CD14-positive monocyte (primary cell): Measurements from ENCODE around the gene TTBK1. TPM values are rescaled to one million over a fixed set of nuclear protein-coding genes. Genes with fewer than 3 reads are reported as not detected.

Source experiments
- DNase-seq, 3 donors: peaks; one replicate each; pipeline ENCODE4 v3.0.0-alpha.2; 2011 to 2022
- H2AFZ ChIP-seq: 2 replicates; pipeline ENCODE4 v1.6.0; 2012; ENCODE audit warnings: mild to moderate bottlenecking, low read depth, low read length, inconsistent platforms; ENCODE audit not compliant: insufficient read depth, poor library complexity, severe bottlenecking
- H3K27ac ChIP-seq, 2 donors: 1 replicate in 1 of 2; 2 replicates in 1 of 2; pipeline ENCODE4 v1.5.1; 2012 to 2013; ENCODE audit warnings: low read length in 2 of 2, control low read depth in 1 of 2, inconsistent platforms in 1 of 2, low read depth in 1 of 2, mild to moderate bottlenecking in 1 of 2
- H3K27me3 ChIP-seq, 2 donors: one replicate each; pipeline versions ENCODE4 v1.6.0 to v1.6.1; 2011 to 2013; ENCODE audit warnings: low read length in 2 of 2; ENCODE audit not compliant: control insufficient read depth in 2 of 2, insufficient read depth in 2 of 2
- H3K36me3 ChIP-seq, 2 donors: replicated peaks in 1 of 2; 1 replicate in 1 of 2; 2 replicates in 1 of 2; pipeline versions ENCODE4 v1.5.1 to v1.6.1; 2012 to 2013; ENCODE audit warnings: low read length in 2 of 2, control low read depth in 1 of 2, inconsistent platforms in 1 of 2, mild to moderate bottlenecking in 1 of 2; ENCODE audit not compliant: insufficient read depth in 2 of 2, control insufficient read depth in 1 of 2
- H3K4me1 ChIP-seq, 2 donors: 1 replicate in 1 of 2; 2 replicates in 1 of 2; pipeline versions ENCODE4 v1.5.1 to v1.6.1; 2012 to 2013; ENCODE audit warnings: low read length in 2 of 2, control low read depth in 1 of 2, inconsistent platforms in 1 of 2, mild to moderate bottlenecking in 1 of 2, moderate library complexity in 1 of 2; ENCODE audit not compliant: insufficient read depth in 2 of 2, control insufficient read depth in 1 of 2
- H3K4me2 ChIP-seq: replicated peaks from 2 replicates; pipeline ENCODE3; 2012; ENCODE audit warnings: low read length, moderate library complexity, mild to moderate bottlenecking; ENCODE audit not compliant: poor library complexity, severe bottlenecking; ENCODE audit errors: extremely low read depth
- H3K4me3 ChIP-seq, 3 experiments: fragments of 200-600 bp in 1 of 3; sonication (generic) in 1 of 3; replicated peaks in 1 of 3; 1 replicate in 2 of 3; 2 replicates in 1 of 3; pipeline ENCODE4 v1.5.1; 2011 to 2013; ENCODE audit warnings: low read length in 3 of 3, mild to moderate bottlenecking in 3 of 3, control low read depth in 2 of 3, low read depth in 2 of 3, inconsistent platforms in 1 of 3, moderate library complexity in 1 of 3
- H3K79me2 ChIP-seq: 2 replicates; pipeline ENCODE4 v1.6.0; 2012; ENCODE audit warnings: mild to moderate bottlenecking, control low read depth, inconsistent platforms, low read length, moderate library complexity; ENCODE audit not compliant: insufficient read depth
- H3K9ac ChIP-seq: 2 replicates; pipeline ENCODE4 v1.6.0; 2017; ENCODE audit warnings: low read length, mild to moderate bottlenecking; ENCODE audit not compliant: insufficient read depth, poor library complexity, severe bottlenecking
- H3K9me3 ChIP-seq, 2 donors: replicated peaks in 1 of 2; 1 replicate in 1 of 2; 2 replicates in 1 of 2; pipeline versions ENCODE4 v1.5.1 to v1.6.1; 2012 to 2013; ENCODE audit warnings: low read length in 2 of 2, control low read depth in 1 of 2; ENCODE audit not compliant: control insufficient read depth in 1 of 2, insufficient read depth in 1 of 2
- H4K20me1 ChIP-seq: 2 replicates; pipeline ENCODE4 v1.6.0; 2012; ENCODE audit warnings: mild to moderate bottlenecking, low read length, control low read depth, moderate library complexity; ENCODE audit not compliant: insufficient read depth
- H3K27ac Mint-ChIP-seq, 7 donors: one replicate each; pipeline ENCODE4 v1.8.0; 2020; ENCODE audit warnings: mild to moderate bottlenecking in 7 of 7, mixed read lengths in 7 of 7, moderate library complexity in 6 of 7, inconsistent platforms in 2 of 7
- H3K27me3 Mint-ChIP-seq, 3 donors: one replicate each; pipeline ENCODE4 v1.8.0; 2021 to 2022; ENCODE audit warnings: low read depth in 3 of 3, mild to moderate bottlenecking in 3 of 3, mixed read lengths in 3 of 3, moderate library complexity in 3 of 3, inconsistent platforms in 1 of 3
- H3K36me3 Mint-ChIP-seq, 2 donors: one replicate each; pipeline ENCODE4 v1.8.0; 2020; ENCODE audit warnings: mixed read lengths in 2 of 2, inconsistent platforms in 1 of 2, mild to moderate bottlenecking in 1 of 2
- H3K4me1 Mint-ChIP-seq: one replicate; pipeline ENCODE4 v1.8.0; 2020; ENCODE audit warnings: mild to moderate bottlenecking, mixed read lengths
- H3K4me3 Mint-ChIP-seq, 2 donors: one replicate each; pipeline ENCODE4 v1.8.0; 2020; ENCODE audit warnings: mild to moderate bottlenecking in 2 of 2, mixed read lengths in 2 of 2, moderate library complexity in 1 of 2
- H3K9me3 Mint-ChIP-seq, 7 donors: one replicate each; pipeline ENCODE4 v1.8.0; 2020 to 2022; ENCODE audit warnings: mixed read lengths in 7 of 7, mild to moderate bottlenecking in 6 of 7, moderate library complexity in 6 of 7, inconsistent platforms in 2 of 7
- CTCF ChIP-seq: fragments of 200-600 bp; IDR thresholded peaks from one replicate; pipeline ENCODE4 v1.8.0; 2022; ENCODE audit warnings: antibody characterized with exemption, mild to moderate bottlenecking
- WGBS: methylation state at CpG from one replicate; pipeline ENCODE4 v1.1.5; 2013; ENCODE audit warnings: missing lambda C conversion rate; ENCODE audit not compliant: insufficient coverage; 5-methylcytosine and 5-hydroxymethylcytosine counted together
- intact Hi-C, 2 donors: fragments of 100-400 bp; cut with micrococcal nuclease; formaldehyde crosslinking; loops; one replicate each; pipeline versions ENCODE4 v1.15.0 to v1.15.1; 2023
- polyA plus RNA-seq, 3 donors: library from polyadenylated mRNA; depleted of rRNA in 1 of 3; unstranded in 2 of 3; stranded (reverse) in 1 of 3; fragments of 300-500 nt in 2 of 3; fragments of >200 nt in 1 of 3; fragmentation: Illumina TruSeq in 2 of 3; gene quantifications; 1 replicate in 2 of 3; 2 replicates in 1 of 3; pipeline ENCODE4 v1.2.3, GENCODE V29; 2012 to 2021

Gene TTBK1
- polyA plus RNA-seq, 3 donors, result not detected

- Histone ChIP-seq H3K4me3 (no peak overlapping the region), H3K79me2 (no peaks in the 10 kb centered on the region), H3K27me3 (no peaks in the 10 kb centered on the region), H3K27ac (no peak overlapping the region), H3K9ac (no peak overlapping the region), H3K4me1 (peaks cover 3% of the 10 kb centered on the region in 2 donors), H4K20me1 (no peaks in the 10 kb centered on the region), H3K36me3 (peaks cover 66 to 91% of the 10 kb centered on the region in 2 donors), H2AFZ (no peak overlapping the region), H3K4me2 (no peak overlapping the region), H3K9me3 (no peaks in the 10 kb centered on the region)
- H3K27me3 Mint-ChIP-seq, result peaks cover 0 to 4% (median 2%) of the 10 kb centered on the region in 3 donors
- intact Hi-C loops, result no loop called here
- DNase-seq, result no peak
- no peak overlapping the region for H3K27ac Mint-ChIP-seq
- no peak for TF ChIP-seq CTCF
- H3K4me3 Mint-ChIP-seq, result no peak overlapping the region
- no peaks in the 10 kb centered on the region for H3K9me3 Mint-ChIP-seq
- H3K36me3 Mint-ChIP-seq, result peaks cover 68 to 83% of the 10 kb centered on the region in 2 donors
- peaks cover 2% of the 10 kb centered on the region for H3K4me1 Mint-ChIP-seq
- WGBS, result 96% methylated on average over 3 of the region's 3 CpGs
These were observed 24.2 kb upstream of the TTBK1 start for GRCh38 chr6:43219119-43219518.

GRCh38 chr6:43219814-43220213, 23.5 kb upstream of the TTBK1 start:
- H3K9me3 ChIP-seq, result no peaks in the 10 kb centered on the region
- H3K4me1 ChIP-seq, result peaks cover 10% of the 10 kb centered on the region in 2 donors
- Mint-ChIP-seq H3K36me3 (peaks cover 67 to 79% of the 10 kb centered on the region in 2 donors), H3K4me1 (peaks cover 9% of the 10 kb centered on the region), H3K27ac (peak overlapping the region in 1 of 7 donors; percentile 55), H3K4me3 (no peak overlapping the region), H3K9me3 (no peaks in the 10 kb centered on the region), H3K27me3 (peaks cover 0 to 4% (median 2%) of the 10 kb centered on the region in 3 donors)
- no peaks in the 10 kb centered on the region for H3K79me2 ChIP-seq
- H2AFZ ChIP-seq, result no peak overlapping the region
- no peak overlapping the region for H3K27ac ChIP-seq
- no peaks in the 10 kb centered on the region for H4K20me1 ChIP-seq
- peaks cover 66 to 86% of the 10 kb centered on the region in 2 donors for H3K36me3 ChIP-seq
- no peaks in the 10 kb centered on the region for H3K27me3 ChIP-seq
- WGBS, result 100% methylated on average over 2 of the region's 7 CpGs
- H3K4me2 ChIP-seq, result no peak overlapping the region
- intact Hi-C loops, result no loop called here
- no peak overlapping the region for H3K4me3 ChIP-seq
- H3K9ac ChIP-seq, result no peak overlapping the region
- no peak for DNase-seq
- TF ChIP-seq CTCF, result no peak
